CD8-positive, alpha-beta memory T cell (primary cell): ENCODE measurements around the gene IER2. TPM values are rescaled to one million over a fixed set of nuclear protein-coding genes. Genes with fewer than 3 reads are reported as not detected.

Experiments
- CTCF ChIA-PET: fragments of 350-600 bp; sonication (Branson Sonifier 250); formaldehyde crosslinking; loops from one replicate; lab custom pipeline; 2021; ENCODE audit warnings: antibody characterized with exemption; lab: Charles Lee
- POLR2A ChIA-PET: fragments of 350-600 bp; sonication (Branson Sonifier 250); formaldehyde crosslinking; loops from one replicate; lab custom pipeline; 2021; ENCODE audit warnings: antibody characterized with exemption; lab: Charles Lee
- DNase-seq, 5 donors: peaks; one replicate each; pipeline versions ENCODE4 v3.0.0 to v3.0.0-alpha.2; 2020 to 2022; ENCODE audit warnings: mixed read lengths in 1 of 5
- H3K27ac ChIP-seq: one replicate; pipeline ENCODE4 v1.7.0; 2013; ENCODE audit warnings: low read depth, mild to moderate bottlenecking, low read length, moderate library complexity
- H3K27me3 ChIP-seq: 2 replicates; pipeline ENCODE4 v1.7.0; 2013; ENCODE audit warnings: low read length, mild to moderate bottlenecking; ENCODE audit not compliant: insufficient read depth, poor library complexity, severe bottlenecking
- H3K36me3 ChIP-seq: 2 replicates; pipeline ENCODE4 v1.7.0; 2013; ENCODE audit warnings: mild to moderate bottlenecking, low read length, moderate library complexity; ENCODE audit not compliant: insufficient read depth
- H3K4me1 ChIP-seq: 2 replicates; pipeline ENCODE4 v1.7.0; 2013; ENCODE audit warnings: mild to moderate bottlenecking, low read length, moderate library complexity; ENCODE audit not compliant: insufficient read depth
- H3K4me3 ChIP-seq: 2 replicates; pipeline ENCODE4 v1.7.0; 2013; ENCODE audit warnings: mild to moderate bottlenecking, low read length
- H3K9me3 ChIP-seq: 2 replicates; pipeline ENCODE4 v1.7.0; 2013; ENCODE audit warnings: mild to moderate bottlenecking, low read length
- H3K27ac Mint-ChIP-seq, 8 donors: one replicate each; pipeline ENCODE4 v1.8.0; 2020 to 2021; ENCODE audit warnings: mixed read lengths in 8 of 8, mild to moderate bottlenecking in 6 of 8, inconsistent platforms in 3 of 8, moderate library complexity in 3 of 8
- H3K27me3 Mint-ChIP-seq, 2 donors: one replicate each; pipeline ENCODE4 v1.8.0; 2020 to 2021; ENCODE audit warnings: mixed read lengths in 2 of 2, mild to moderate bottlenecking in 1 of 2, moderate library complexity in 1 of 2
- H3K36me3 Mint-ChIP-seq, 3 donors: one replicate each; pipeline ENCODE4 v1.8.0; 2020 to 2021; ENCODE audit warnings: mixed read lengths in 3 of 3, inconsistent platforms in 1 of 3, mild to moderate bottlenecking in 1 of 3
- H3K4me1 Mint-ChIP-seq, 3 donors: one replicate each; pipeline ENCODE4 v1.8.0; 2020 to 2021; ENCODE audit warnings: mixed read lengths in 3 of 3, inconsistent platforms in 1 of 3, mild to moderate bottlenecking in 1 of 3
- H3K4me3 Mint-ChIP-seq, 7 donors: one replicate each; pipeline ENCODE4 v1.8.0; 2020 to 2021; ENCODE audit warnings: mixed read lengths in 7 of 7, mild to moderate bottlenecking in 6 of 7, moderate library complexity in 4 of 7, inconsistent platforms in 2 of 7
- H3K9me3 Mint-ChIP-seq, 5 donors: one replicate each; pipeline ENCODE4 v1.8.0; 2020 to 2022; ENCODE audit warnings: mixed read lengths in 5 of 5, mild to moderate bottlenecking in 3 of 5, moderate library complexity in 2 of 5, inconsistent platforms in 1 of 5
- polyA plus RNA-seq: library from polyadenylated mRNA; unstranded; fragments of 300-500 nt; fragmentation: Illumina TruSeq; gene quantifications from one replicate; pipeline ENCODE4 v1.2.3, GENCODE V29; 2021
- total RNA-seq, 2 experiments: library from RNA; stranded (reverse); gene quantifications; one replicate each; pipeline ENCODE4 v1.2.3, GENCODE V29; 2021

Gene IER2
- total and polyA plus RNA-seq, 3 experiments from 2014 or later = 102 to 277 (median 111) TPM

DNA sequence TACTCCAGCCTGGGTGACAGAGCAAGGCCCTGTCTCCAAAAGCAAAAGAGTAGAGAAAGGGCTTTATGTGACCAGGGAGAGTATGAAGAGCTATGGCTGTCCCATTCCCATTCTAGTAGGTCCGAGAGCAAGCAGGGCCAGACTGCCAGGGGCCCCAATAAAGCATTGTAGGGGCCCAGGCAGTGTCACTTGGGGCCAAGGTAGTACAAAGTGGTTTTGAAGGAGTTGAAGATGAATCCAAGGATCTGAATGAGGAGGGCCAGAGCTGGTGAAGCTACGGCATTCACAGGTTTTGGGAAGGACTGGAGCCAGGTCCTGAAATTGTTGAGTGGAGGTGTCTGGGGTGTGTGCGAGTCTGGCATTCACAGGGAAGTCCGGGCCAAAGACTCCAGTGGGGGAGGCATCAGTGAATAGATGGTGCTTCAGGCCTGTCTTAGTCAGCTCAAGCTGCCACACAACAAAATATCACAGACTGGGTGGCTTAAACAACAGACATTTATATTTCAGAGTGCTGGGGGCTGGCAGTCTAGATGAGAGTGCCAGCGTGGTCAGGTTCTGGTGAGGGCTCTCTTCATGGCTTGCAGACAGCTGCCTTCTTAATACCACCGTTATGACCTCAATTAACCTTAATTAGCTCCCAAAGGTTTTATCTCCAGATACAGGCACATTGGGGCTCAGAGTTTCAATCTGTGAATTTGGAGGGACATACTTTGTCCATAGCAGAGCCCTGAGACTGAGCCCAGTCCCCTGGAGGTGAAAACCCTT is 22.2 kb upstream of the IER2 start:
- H3K27me3 ChIP-seq = no peaks in the 10 kb centered on the region
- peaks cover 10% of the 10 kb centered on the region for H3K4me1 ChIP-seq
- Mint-ChIP-seq H3K36me3 (peaks cover 0 to 16% (median 0%) of the 10 kb centered on the region in 3 donors), H3K27ac (peak overlapping the region in 1 of 8 donors; percentile 79), H3K9me3 (no peaks in the 10 kb centered on the region), H3K4me1 (peaks cover 28 to 47% (median 29%) of the 10 kb centered on the region in 3 donors), H3K27me3 (peaks cover 0 to 2% of the 10 kb centered on the region in 2 donors), H3K4me3 (no peak overlapping the region)
- no peak for DNase-seq
- H3K27ac ChIP-seq = no peak overlapping the region
- ChIA-PET POLR2A (interaction anchor here (0.6 to 0.7 kb wide), 2 partner anchors 25 to 182 kb away, joined by 3 read pairs; no protein-coding TSS in a partner anchor), CTCF (interaction anchor here (0.9 to 2.3 kb wide), 6 partner anchors 8 to 163 kb away, joined by 3 to 7 read pairs (median 4); no protein-coding TSS in a partner anchor)
- H3K4me3 ChIP-seq = no peak overlapping the region
- no peaks in the 10 kb centered on the region for H3K36me3 ChIP-seq
- H3K9me3 ChIP-seq = no peaks in the 10 kb centered on the region

DNA sequence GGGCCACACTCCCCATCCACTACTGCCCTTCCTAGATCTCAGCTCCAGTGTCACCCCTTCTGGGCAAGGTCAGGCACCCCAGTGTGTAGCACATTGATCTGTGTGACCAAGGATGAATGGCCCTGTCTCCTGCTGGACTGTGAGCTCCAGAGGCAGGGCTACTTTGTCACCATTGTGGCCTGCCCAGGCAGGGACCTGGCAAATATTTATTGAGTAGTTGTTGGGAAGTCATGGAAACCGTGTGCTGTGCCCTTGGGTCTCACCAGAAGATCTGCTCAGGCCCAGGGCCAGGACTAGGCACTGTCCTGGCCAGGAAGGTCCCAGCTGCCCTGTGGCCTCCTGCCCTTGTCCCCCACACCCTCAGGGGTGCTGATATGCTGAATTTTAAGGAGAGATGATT is 21.6 kb upstream of the IER2 start:
- H3K4me3 ChIP-seq = no peak overlapping the region
- CTCF ChIA-PET = interaction anchor here (1.2 to 2.3 kb wide), 5 partner anchors 9 to 163 kb away, joined by 3 to 7 read pairs (median 4); no protein-coding TSS in a partner anchor
- Mint-ChIP-seq H3K27ac (peak overlapping the region in 2 of 8 donors; percentile 28 to 57), H3K9me3 (no peaks in the 10 kb centered on the region), H3K27me3 (peaks cover 0 to 2% of the 10 kb centered on the region in 2 donors), H3K4me1 (peaks cover 30 to 49% (median 30%) of the 10 kb centered on the region in 3 donors), H3K36me3 (peaks cover 0 to 18% (median 0%) of the 10 kb centered on the region in 3 donors), H3K4me3 (no peak overlapping the region)
- no peaks in the 10 kb centered on the region for H3K9me3 ChIP-seq
- H3K4me1 ChIP-seq = peaks cover 16% of the 10 kb centered on the region
- no peaks in the 10 kb centered on the region for H3K36me3 ChIP-seq
- no peak for DNase-seq
- H3K27me3 ChIP-seq = no peaks in the 10 kb centered on the region
- H3K27ac ChIP-seq = no peak overlapping the region
- POLR2A ChIA-PET = interaction anchor here (0.6 kb wide), 1 partner anchor 182 kb away, joined by 3 read pairs; no protein-coding TSS in a partner anchor

DNA sequence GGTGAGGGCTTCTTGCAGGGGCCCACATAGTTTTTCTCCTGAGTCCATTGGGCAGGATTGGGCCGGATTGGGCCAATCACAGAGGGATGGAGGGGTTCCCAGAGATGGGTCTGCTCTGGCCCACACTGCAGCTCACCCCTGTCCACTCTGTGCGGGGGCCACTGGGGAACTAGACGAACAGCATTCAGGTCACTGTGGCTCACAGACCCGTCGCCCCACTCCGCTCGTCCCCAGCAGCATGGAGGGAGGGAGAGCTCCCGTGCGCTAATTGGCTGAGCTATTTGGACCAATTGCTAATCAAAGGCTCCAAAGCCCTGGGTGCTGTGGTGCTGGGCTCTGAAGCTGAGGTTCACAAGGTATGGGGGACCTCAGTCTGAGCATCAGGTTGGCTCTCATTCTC is 20.8 kb upstream of the IER2 start:
- no peaks in the 10 kb centered on the region for H3K36me3 ChIP-seq
- DNase-seq = no peak
- POLR2A ChIA-PET = no interaction called here
- Mint-ChIP-seq H3K36me3 (peaks cover 0 to 18% (median 0%) of the 10 kb centered on the region in 3 donors), H3K4me3 (no peak overlapping the region), H3K9me3 (no peaks in the 10 kb centered on the region), H3K27me3 (peaks cover 0 to 2% of the 10 kb centered on the region in 2 donors), H3K4me1 (peaks cover 27 to 47% (median 31%) of the 10 kb centered on the region in 3 donors), H3K27ac (no peak overlapping the region)
- H3K4me1 ChIP-seq = peaks cover 17% of the 10 kb centered on the region
- no peak overlapping the region for H3K4me3 ChIP-seq
- H3K9me3 ChIP-seq = no peaks in the 10 kb centered on the region
- no peak overlapping the region for H3K27ac ChIP-seq
- H3K27me3 ChIP-seq = no peaks in the 10 kb centered on the region
- CTCF ChIA-PET = interaction anchor here (2.3 kb wide), 1 partner anchor 25 kb away, joined by 7 read pairs; no protein-coding TSS in a partner anchor

DNA sequence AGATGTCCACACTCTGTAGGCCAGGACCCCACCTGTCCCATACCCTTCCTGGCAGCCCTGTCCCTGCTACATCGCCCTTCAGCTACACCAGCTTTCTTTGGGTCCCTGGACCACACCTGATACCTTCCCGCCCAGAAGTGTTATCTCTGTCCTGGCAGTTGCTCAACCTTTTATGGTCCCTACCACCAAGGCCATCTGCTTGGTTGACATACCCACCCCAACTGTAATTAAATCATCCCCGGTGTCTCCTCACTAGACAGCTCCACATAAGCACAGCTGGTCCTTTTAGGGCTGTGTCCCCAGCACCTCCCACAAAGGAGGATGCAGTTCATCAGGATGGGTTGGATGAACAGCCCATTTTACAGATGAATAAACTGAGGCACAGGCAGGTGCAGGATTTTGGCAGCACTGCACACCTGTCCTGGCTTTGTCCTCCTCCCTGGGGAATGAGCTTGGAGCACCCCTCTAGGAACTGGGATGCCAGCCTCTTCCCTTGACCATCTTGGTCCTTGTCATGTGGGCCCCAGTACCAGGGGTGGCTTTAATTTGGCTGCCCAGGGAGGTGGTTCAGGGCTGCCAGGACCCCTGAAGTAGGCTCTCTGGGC is 19.2 kb upstream of the IER2 start:
- no peaks in the 10 kb centered on the region for H3K9me3 ChIP-seq
- POLR2A ChIA-PET = no interaction called here
- no peak overlapping the region for H3K4me3 ChIP-seq
- Mint-ChIP-seq H3K27me3 (peaks cover 0 to 2% of the 10 kb centered on the region in 2 donors), H3K9me3 (no peaks in the 10 kb centered on the region), H3K36me3 (peaks cover 0 to 25% (median 0%) of the 10 kb centered on the region in 3 donors), H3K4me3 (no peak overlapping the region), H3K4me1 (peaks cover 27 to 52% (median 31%) of the 10 kb centered on the region in 3 donors), H3K27ac (peak overlapping the region in 5 of 8 donors; percentile 29 to 87 (median 56))
- peaks cover 17% of the 10 kb centered on the region for H3K4me1 ChIP-seq
- no peaks in the 10 kb centered on the region for H3K27me3 ChIP-seq
- no peak overlapping the region for H3K27ac ChIP-seq
- peaks cover under 1% of the 10 kb centered on the region for H3K36me3 ChIP-seq
- DNase-seq = no peak
- CTCF ChIA-PET = no interaction called here

DNA sequence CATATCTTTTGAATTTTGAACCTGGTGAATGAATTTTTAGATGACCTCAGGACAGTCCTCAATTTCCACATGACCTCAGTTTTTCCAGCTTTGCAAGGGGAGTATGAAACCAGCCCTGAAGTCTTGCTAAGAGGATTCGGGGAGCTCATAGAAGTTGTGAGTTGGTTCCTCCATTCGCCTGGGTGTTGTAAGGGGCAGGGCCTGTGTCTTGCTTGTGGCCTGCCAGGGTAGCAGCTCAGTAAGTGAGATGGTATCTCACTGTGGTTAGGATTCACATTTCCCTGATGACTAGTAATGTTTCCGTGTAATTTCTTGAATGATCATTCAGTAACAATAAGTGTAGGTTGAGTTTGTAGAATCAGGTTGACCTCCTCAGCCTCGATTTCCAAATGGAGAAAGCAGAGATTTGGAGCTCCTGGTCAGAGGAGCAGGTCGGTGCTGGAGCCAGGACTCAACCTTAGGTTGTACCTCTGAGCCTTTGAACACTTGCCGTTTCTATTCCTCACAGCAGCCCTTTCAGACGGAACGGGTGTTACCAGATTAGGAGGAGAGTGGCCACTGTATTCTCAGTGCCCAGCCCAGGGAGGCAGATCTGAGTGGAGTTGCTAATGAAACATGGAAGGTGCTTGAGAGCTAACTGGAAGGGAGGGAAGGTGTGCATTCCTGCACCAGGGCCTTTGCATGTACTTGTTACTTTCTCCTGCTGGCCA is 17.6 kb upstream of the IER2 start:
- Mint-ChIP-seq H3K9me3 (no peaks in the 10 kb centered on the region), H3K36me3 (peaks cover 0 to 40% (median 0%) of the 10 kb centered on the region in 3 donors), H3K27ac (peak overlapping the region in 7 of 8 donors; percentile 12 to 97 (median 85)), H3K27me3 (peaks cover 0 to 2% of the 10 kb centered on the region in 2 donors), H3K4me1 (peaks cover 27 to 49% (median 31%) of the 10 kb centered on the region in 3 donors), H3K4me3 (peak overlapping the region in 6 of 7 donors; percentile 42 to 68 (median 62))
- Histone ChIP-seq H3K36me3 (peaks cover 3% of the 10 kb centered on the region), H3K27me3 (no peaks in the 10 kb centered on the region), H3K27ac (no peak overlapping the region), H3K9me3 (no peaks in the 10 kb centered on the region), H3K4me3 (no peak overlapping the region), H3K4me1 (peaks cover 17% of the 10 kb centered on the region)
- DNase-seq = peak in 4 of 5 donors; percentile 31 to 66 (median 39)
- ChIA-PET POLR2A (interaction anchor here (0.5 kb wide), 1 partner anchor 83 kb away, joined by 7 read pairs; no protein-coding TSS in a partner anchor), CTCF (interaction anchor here (1.2 to 1.8 kb wide), 3 partner anchors 9 to 72 kb away, joined by 3 to 5 read pairs (median 3); no protein-coding TSS in a partner anchor)

DNA sequence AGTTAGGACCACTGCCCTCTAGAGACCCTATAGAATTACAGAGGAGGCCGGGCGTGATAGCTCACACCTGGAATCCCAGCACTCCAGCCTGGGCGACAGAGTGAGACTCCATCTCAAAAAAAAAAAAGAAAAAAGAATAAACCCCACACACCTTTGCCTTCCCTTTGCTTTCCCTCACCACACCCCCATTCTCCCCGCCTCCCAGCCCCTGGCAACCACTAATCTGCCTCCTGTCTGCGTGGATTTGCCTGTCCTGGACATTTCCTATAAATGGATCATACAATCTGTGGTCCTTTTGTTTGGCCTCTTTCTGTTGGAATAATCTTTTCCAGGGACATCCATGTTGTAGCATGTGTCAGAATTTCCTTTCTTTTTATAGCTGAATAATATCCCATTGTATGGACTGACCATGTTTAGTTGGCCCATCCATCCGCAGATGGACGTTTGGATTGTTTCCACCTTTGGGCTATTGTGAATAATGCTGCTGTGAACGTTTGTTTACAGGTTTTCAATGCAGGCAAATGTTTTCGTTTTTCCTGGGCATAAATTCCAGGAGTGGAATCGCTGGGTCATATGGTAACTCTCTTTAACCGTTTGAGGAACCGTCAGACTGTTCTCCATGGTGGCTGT is 16.9 kb upstream of the IER2 start:
- Histone ChIP-seq H3K4me1 (peaks cover 17% of the 10 kb centered on the region), H3K36me3 (peaks cover 3% of the 10 kb centered on the region), H3K4me3 (no peak overlapping the region), H3K9me3 (no peaks in the 10 kb centered on the region), H3K27ac (no peak overlapping the region), H3K27me3 (no peaks in the 10 kb centered on the region)
- Mint-ChIP-seq H3K27me3 (peaks cover 0 to 2% of the 10 kb centered on the region in 2 donors), H3K36me3 (peaks cover 0 to 47% (median 0%) of the 10 kb centered on the region in 3 donors), H3K4me3 (no peak overlapping the region), H3K27ac (peak overlapping the region in 6 of 8 donors; percentile 17 to 97 (median 67)), H3K9me3 (no peaks in the 10 kb centered on the region), H3K4me1 (peaks cover 22 to 42% (median 26%) of the 10 kb centered on the region in 3 donors)
- DNase-seq = no peak
- POLR2A ChIA-PET = no interaction called here
- CTCF ChIA-PET = interaction anchor here (1.2 to 1.8 kb wide), 2 partner anchors 10 to 29 kb away, joined by 3 to 5 read pairs; no protein-coding TSS in a partner anchor

DNA sequence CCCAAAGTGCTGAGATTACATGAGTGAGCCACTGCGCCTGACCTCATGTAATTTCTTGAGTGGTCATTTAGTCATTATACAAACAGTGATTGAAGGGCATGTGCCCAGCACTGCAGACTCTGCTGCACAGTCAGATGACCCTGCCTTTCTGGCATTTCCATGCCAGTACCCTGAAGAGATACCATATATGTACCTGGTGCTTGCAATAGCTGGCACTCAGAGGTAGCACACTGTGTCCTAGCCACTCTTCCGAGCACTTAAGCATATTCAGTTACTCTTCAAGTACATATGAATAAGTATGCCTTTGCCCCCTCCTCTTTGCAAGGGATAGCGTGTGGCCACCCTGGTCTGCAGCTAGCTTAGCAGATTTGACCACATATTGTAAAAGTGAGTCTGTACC is 15.6 kb upstream of the IER2 start:
- no peak for DNase-seq
- ChIA-PET CTCF (no interaction called here), POLR2A (no interaction called here)
- H3K27ac Mint-ChIP-seq = peak overlapping the region in 2 of 8 donors; percentile 27 to 47
- H3K4me1 Mint-ChIP-seq = peaks cover 19 to 36% (median 26%) of the 10 kb centered on the region in 3 donors
- H3K36me3 ChIP-seq = peaks cover 3% of the 10 kb centered on the region
- no peak overlapping the region for H3K4me3 Mint-ChIP-seq
- no peaks in the 10 kb centered on the region for H3K9me3 Mint-ChIP-seq
- H3K4me3 ChIP-seq = no peak overlapping the region
- no peaks in the 10 kb centered on the region for H3K9me3 ChIP-seq
- H3K4me1 ChIP-seq = peaks cover 17% of the 10 kb centered on the region
- no peaks in the 10 kb centered on the region for H3K27me3 ChIP-seq
- no peak overlapping the region for H3K27ac ChIP-seq
- H3K27me3 Mint-ChIP-seq = peaks cover 0 to 2% of the 10 kb centered on the region in 2 donors
- peaks cover 0 to 58% (median 0%) of the 10 kb centered on the region in 3 donors for H3K36me3 Mint-ChIP-seq
